GM12873 (cell line): ENCODE data around the gene AMIGO1.

ENCODE experiments used
- CTCF ChIP-seq: IDR thresholded peaks from 2 replicates; pipeline ENCODE4 v1.5.1; 2012; ENCODE audit warnings: low read depth, mild to moderate bottlenecking, moderate library complexity, low read length, control low read depth; ENCODE audit not compliant: insufficient read depth; ENCODE audit errors: missing control alignments

AMIGO1 gene, protein sequence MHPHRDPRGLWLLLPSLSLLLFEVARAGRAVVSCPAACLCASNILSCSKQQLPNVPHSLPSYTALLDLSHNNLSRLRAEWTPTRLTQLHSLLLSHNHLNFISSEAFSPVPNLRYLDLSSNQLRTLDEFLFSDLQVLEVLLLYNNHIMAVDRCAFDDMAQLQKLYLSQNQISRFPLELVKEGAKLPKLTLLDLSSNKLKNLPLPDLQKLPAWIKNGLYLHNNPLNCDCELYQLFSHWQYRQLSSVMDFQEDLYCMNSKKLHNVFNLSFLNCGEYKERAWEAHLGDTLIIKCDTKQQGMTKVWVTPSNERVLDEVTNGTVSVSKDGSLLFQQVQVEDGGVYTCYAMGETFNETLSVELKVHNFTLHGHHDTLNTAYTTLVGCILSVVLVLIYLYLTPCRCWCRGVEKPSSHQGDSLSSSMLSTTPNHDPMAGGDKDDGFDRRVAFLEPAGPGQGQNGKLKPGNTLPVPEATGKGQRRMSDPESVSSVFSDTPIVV

GRCh38 chr1:109509176-109510134, at the start of gene AMIGO1:
Gene AMIGO1, minus strand, starts transcription at chr1:109509727. Its CDS starts 815 bp downstream, at chr1:109508912.
- TF ChIP-seq CTCF, result no peak

DNA sequence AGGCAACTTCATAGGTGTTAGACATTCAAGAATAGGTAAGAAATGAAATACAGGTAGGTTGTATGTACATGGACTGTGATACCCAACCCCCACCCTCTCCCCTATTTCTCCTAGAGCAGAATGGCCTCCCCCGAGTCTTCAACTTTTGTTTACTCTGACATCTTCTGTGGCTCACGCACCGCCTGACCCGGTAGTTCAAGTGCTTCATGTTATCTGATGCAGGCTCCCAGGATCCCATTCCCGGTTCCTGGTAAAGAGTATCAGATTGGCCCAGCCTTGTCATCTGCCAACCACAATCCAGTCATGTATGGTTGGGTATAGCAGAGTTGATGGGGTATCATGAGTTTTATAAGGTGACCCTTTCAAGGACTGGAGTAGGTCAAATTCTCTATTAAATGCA, 48.0 kb upstream of the AMIGO1 start:
- no peak for TF ChIP-seq CTCF

DNA sequence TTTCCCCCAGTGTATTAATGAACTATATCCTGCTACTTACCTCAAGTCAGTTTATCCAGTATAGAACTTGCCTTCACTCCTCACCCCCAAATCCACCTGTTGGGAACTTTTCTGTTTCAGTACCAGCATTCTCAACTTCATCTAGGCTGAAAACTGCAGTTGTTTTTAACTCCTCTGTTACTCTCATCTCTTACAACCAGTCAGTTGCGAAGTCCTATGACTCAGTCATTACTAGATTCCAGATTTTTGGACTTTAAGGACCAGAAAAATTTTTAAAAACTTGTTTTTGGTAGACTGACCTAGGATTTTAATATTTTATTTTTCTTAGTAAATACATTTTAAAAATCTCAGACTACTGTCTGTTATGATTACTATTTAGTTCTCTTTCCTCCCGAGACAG, 47.0 kb upstream of the AMIGO1 start:
- TF ChIP-seq CTCF, result no peak

GRCh38 chr1:109548321-109549267, 39.1 kb upstream of the AMIGO1 start, which contains the start of gene GNAI3:
Gene GNAI3, plus strand, starts transcription at chr1:109548615. Its CDS starts 106 bp downstream, at chr1:109548721.
- TF ChIP-seq CTCF, result no peak

- TF ChIP-seq CTCF, result no peak
Observed at GRCh38 chr1:109547463-109548320, 38.2 kb upstream of the AMIGO1 start.
